GM12872 (cell line): ENCODE results near the gene IPMK.

Experiments
- TF ChIP-seq, protein P1 (sequence below): IDR thresholded peaks from 3 replicates; pipeline ENCODE4 v1.5.1; 2011; ENCODE audit warnings: low read depth, mild to moderate bottlenecking, low read length, moderate library complexity; ENCODE audit not compliant: insufficient read depth

IPMK gene

DNA sequence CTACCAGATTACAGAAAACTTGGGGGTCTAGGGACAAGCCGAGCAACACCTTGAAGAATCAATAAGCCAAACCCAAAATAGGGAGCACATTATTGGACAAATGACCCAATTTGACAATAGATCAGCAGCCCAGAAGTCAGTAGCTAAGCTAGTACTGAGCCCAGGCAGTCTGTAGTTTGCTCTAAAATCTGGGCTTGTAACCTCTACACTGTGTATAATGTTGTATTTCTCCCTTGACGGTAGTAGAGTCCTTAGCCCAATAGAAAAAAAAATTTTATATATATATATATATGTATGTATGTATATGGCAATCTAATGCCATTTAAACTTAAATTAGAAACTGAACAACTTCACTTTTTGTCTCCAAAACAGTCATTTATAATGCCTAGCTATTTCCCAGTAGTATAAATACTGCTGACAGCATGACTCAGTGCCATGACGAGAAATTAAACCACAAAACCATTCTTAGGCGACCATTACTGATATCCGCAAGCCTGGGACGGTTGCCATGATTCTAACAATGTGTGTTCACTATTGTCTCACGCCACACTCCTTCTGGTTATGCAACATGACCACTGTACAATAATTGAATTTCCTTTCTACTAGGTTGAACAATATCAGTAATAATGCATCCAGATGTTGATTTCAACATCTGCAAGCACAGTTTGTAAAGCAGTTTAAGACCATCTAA, 110.5 kb downstream of the IPMK start:
- TF ChIP-seq, protein P1, sequence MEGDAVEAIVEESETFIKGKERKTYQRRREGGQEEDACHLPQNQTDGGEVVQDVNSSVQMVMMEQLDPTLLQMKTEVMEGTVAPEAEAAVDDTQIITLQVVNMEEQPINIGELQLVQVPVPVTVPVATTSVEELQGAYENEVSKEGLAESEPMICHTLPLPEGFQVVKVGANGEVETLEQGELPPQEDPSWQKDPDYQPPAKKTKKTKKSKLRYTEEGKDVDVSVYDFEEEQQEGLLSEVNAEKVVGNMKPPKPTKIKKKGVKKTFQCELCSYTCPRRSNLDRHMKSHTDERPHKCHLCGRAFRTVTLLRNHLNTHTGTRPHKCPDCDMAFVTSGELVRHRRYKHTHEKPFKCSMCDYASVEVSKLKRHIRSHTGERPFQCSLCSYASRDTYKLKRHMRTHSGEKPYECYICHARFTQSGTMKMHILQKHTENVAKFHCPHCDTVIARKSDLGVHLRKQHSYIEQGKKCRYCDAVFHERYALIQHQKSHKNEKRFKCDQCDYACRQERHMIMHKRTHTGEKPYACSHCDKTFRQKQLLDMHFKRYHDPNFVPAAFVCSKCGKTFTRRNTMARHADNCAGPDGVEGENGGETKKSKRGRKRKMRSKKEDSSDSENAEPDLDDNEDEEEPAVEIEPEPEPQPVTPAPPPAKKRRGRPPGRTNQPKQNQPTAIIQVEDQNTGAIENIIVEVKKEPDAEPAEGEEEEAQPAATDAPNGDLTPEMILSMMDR, result no peak

DNA sequence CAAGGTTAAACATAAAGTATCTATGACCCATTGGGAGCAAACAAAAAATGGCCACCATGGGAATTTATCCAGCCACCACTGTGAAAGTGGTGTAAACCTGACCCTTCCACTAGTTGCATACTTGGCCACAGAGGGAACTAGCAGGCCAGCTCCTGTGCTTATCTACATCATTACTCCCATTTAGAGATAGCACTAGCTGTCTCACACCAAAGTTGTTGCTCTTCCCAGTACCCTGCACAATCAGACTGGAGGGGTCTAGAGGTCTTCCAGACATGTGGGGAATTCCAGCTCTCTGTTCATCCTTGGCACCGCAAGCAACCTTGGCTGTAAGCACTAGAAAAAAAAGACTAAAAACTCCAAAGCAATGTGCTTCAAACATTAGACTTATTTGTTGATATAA, 113.9 kb downstream of the IPMK start:
- TF ChIP-seq, protein P1, result no peak

DNA sequence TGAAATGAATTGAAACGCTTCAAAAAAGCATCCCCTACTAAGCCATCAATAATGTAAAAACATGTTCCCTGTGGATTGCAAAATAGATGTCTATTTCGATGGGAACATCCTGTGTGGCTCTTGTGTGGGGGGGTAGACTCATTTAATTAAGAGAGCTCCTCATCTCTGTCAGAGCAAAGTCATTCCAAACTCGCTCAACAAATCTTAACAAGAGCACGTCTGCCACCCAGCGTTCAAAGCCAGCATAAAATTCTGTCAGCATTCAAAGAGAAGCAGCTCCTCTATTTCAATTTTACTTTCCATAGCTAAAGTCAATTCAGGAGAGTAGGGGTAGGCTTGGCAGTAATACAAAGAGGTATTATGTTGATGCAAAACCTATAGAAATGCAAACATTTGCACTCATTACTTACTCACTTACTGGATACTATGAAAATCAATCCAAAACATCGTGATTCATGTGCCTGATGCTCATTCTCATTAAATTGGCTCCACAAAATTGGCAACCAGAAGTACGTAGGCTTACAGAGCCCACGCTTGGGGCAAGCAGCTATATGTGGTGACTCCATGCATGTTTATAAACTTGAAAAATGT, 114.9 kb downstream of the IPMK start:
- TF ChIP-seq, protein P1, result peak; percentile 68

DNA sequence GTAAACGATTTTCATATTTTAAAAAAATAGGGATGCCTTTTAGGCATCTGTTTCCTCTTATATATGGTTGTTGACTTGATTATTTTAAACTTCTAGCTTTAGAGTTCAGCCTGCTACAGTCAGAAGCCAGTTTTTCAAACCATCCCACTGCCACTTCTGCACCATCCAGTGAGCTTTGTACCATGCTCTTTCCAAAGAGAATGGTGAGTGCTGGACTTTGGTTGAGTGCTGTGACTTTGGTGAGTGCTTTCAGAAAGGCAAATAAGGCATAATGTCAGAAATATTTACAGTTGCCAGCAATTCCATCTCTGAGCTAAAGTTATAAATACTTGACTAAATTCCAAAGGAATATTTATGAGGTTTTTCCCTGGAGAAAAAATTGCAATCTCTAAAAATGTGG, 117.4 kb downstream of the IPMK start:
- TF ChIP-seq, protein P1, result no peak

DNA sequence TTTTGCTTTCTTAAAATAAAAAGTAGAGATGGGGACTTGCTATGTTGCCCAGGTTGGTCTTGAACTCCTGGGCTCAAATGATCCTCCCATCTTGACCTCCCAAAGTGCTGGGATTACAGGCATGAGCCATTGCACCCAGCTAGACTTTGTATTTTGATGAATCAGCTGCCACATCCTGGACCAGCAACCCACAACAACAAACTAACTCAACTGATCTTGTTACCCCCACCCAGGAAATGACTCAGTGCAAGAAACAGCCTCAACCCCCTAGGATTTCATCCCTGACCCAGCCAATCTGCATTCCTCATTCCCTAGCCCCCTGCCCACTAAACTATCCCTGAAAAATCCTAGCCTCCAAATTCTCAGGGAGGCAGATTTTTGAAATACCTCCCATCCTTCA, 123.8 kb downstream of the IPMK start:
- TF ChIP-seq, protein P1, result no peak
